Immature natural killer cell (primary cell): Measurements from ENCODE around the gene CLSTN2. TPM values are rescaled to one million over a fixed set of nuclear protein-coding genes. Genes with fewer than 3 reads are reported as not detected.

Source experiments
- DNase-seq, 3 donors: peaks; one replicate each; pipeline ENCODE4 v3.0.0; 2022; ENCODE audit warnings: mixed read lengths in 1 of 3
- H3K27ac Mint-ChIP-seq, 6 donors: one replicate each; pipeline ENCODE4 v1.8.0; 2020; ENCODE audit warnings: mixed read lengths in 6 of 6, mild to moderate bottlenecking in 5 of 6, inconsistent platforms in 4 of 6, moderate library complexity in 3 of 6
- H3K27me3 Mint-ChIP-seq, 3 donors: one replicate each; pipeline ENCODE4 v1.8.0; 2020 to 2021; ENCODE audit warnings: low read depth in 3 of 3, mild to moderate bottlenecking in 3 of 3, mixed read lengths in 3 of 3, moderate library complexity in 3 of 3, inconsistent platforms in 1 of 3
- H3K36me3 Mint-ChIP-seq, 3 donors: one replicate each; pipeline ENCODE4 v1.8.0; 2020; ENCODE audit warnings: mixed read lengths in 3 of 3, inconsistent platforms in 2 of 3, mild to moderate bottlenecking in 2 of 3
- H3K4me1 Mint-ChIP-seq, 2 donors: one replicate each; pipeline ENCODE4 v1.8.0; 2020; ENCODE audit warnings: inconsistent platforms in 2 of 2, mild to moderate bottlenecking in 2 of 2, mixed read lengths in 2 of 2, moderate library complexity in 1 of 2
- H3K4me3 Mint-ChIP-seq, 5 donors: one replicate each; pipeline ENCODE4 v1.8.0; 2020; ENCODE audit warnings: mild to moderate bottlenecking in 5 of 5, mixed read lengths in 5 of 5, inconsistent platforms in 3 of 5, moderate library complexity in 3 of 5
- H3K9me3 Mint-ChIP-seq, 6 donors: one replicate each; pipeline ENCODE4 v1.8.0; 2020; ENCODE audit warnings: mild to moderate bottlenecking in 6 of 6, mixed read lengths in 6 of 6, inconsistent platforms in 4 of 6, moderate library complexity in 3 of 6
- polyA plus RNA-seq, 3 donors: library from polyadenylated mRNA; unstranded; fragments of 300-500 nt; fragmentation: Illumina TruSeq; gene quantifications; one replicate each; pipeline ENCODE4 v1.2.3, GENCODE V29; 2021

Gene CLSTN2
- polyA plus RNA-seq, 3 donors from 2014 or later: not detected

DNA sequence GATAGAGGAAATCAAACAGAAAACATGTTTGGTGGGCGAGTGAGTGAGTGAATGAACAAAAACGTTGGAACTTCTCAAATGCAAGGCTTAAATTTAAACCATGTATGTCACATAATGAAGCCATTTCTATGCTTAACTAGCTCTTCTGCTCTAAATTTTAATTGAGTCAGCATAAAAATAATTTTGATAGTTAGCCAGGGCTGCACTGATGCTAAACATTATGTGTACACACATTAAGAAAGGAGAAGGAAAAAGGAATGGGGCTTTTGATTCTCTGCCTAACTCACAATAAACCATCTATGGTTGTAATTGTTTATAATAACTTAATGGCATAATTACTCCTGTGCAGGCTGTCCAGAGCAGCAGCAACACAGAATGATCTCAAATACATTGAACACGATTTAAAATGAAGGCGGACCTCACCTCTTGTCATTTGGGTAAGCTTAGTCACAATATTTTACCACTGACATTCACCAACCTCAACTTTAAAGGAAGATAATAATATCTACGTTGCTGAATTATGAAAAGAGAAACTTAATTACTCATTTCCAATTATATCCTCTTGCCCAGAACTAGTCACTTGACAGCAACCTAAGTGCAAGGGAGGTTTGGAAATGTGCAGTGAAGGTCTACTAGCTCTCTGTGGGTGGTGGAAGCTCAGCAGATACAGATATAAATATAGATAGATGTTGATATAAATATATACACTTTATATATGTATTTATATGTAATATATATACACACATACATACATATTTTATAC lies 424.4 kb downstream of the CLSTN2 start:
- H3K4me3 Mint-ChIP-seq: no peak overlapping the region
- H3K27me3 Mint-ChIP-seq: peaks cover 2 to 7% (median 3%) of the 10 kb centered on the region in 3 donors

DNA sequence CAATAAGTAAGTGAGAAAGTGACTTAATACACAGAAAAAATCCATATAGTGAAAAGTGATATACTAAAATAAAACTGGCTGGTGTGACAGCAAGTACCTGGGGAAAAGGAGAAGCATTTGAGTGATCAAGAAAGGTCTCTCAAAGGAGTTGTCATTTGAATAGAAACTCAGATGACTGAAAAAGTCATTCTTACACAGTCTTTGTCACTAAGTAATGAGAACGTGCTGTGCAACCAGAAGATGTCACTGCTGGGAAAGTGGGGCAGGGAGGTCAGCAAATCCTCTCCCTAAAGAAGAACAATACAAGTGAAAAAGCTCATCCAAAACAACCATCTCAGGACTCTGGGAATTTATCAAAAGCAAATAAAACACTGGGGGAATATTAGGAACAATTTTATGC lies 425.3 kb downstream of the CLSTN2 start:
- Mint-ChIP-seq H3K36me3 (no peaks in the 10 kb centered on the region), H3K9me3 (no peaks in the 10 kb centered on the region), H3K27me3 (peaks cover 2 to 3% (median 3%) of the 10 kb centered on the region in 3 donors), H3K4me3 (no peak overlapping the region), H3K27ac (no peak overlapping the region), H3K4me1 (peaks cover 0 to 8% of the 10 kb centered on the region in 2 donors)
- DNase-seq: no peak

More for the DNA sequence above, 424.4 kb downstream of the CLSTN2 start:
- peaks cover 0 to 1% (median 0%) of the 10 kb centered on the region in 6 donors for H3K9me3 Mint-ChIP-seq
- H3K4me1 Mint-ChIP-seq: peaks cover 0 to 8% of the 10 kb centered on the region in 2 donors
- no peak overlapping the region for H3K27ac Mint-ChIP-seq
- H3K36me3 Mint-ChIP-seq: no peaks in the 10 kb centered on the region
- no peak for DNase-seq

DNA sequence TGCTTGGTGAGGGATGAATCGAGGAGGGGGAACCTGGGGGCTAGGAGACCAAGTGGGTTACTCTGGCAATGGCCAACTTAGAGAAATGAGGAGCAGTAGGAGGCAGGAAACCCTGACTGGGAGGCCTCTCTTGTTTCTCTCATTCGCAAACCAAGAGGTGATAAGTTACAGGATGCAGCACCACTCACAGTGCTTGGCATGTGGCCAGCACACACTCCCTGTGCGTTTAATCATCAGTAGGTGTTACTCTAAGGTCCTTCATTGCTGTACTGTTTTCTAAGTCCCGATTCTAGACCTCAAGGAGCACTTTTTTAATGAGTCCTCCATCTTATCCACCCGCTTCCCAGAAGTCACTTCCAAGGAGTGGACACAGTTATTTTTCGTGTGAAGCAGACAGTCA lies 428.8 kb downstream of the CLSTN2 start:
- DNase-seq: peak in 1 of 3 donors; percentile 25
- Mint-ChIP-seq H3K4me1 (peaks cover 0 to 8% of the 10 kb centered on the region in 2 donors), H3K27me3 (peaks cover 2 to 3% (median 2%) of the 10 kb centered on the region in 3 donors), H3K36me3 (no peaks in the 10 kb centered on the region), H3K9me3 (no peaks in the 10 kb centered on the region), H3K4me3 (no peak overlapping the region), H3K27ac (no peak overlapping the region)

DNA sequence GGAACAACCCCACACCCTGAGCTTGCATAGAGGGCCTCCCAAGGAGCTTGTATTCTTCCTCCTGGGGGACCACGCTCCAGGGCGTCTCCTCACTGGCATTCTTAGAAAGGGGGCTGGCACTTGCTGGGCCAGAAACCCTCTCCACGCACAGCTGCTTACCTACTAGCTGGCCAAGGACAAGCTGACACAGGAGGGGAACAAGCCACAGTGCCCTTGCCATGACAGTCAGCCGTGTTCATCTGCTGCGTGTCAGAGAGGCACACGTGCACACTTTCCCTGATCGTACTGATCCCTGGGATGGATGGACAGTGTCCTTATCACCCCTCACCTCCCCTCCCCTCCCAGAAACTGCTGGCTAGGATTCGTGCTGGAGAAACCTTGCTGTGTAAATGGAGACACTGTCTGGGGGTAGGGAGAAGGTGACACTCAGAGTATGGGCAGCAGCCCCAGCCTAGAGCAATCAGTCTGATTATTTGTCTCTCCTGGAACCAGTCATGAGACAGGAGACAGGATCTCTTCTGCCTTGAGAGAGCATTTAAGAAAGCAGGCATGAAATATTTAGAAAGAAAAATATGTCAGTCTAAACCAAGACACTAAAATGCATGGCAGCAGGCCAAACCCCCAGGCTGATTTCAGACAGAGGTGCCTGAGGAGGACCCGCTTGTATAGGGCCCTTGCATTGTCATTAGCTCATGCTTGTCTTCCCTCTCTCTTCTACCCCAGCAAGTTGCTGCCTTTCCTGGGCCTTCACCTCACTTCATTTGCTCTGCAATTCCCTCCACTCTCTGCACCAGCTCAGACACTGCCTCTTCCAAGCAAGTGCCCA lies 431.1 kb downstream of the CLSTN2 start:
- no peak for DNase-seq
- H3K4me3 Mint-ChIP-seq: no peak overlapping the region
- H3K9me3 Mint-ChIP-seq: no peaks in the 10 kb centered on the region
- H3K36me3 Mint-ChIP-seq: no peaks in the 10 kb centered on the region
- H3K27ac Mint-ChIP-seq: no peak overlapping the region
- peaks cover 0 to 3% (median 3%) of the 10 kb centered on the region in 3 donors for H3K27me3 Mint-ChIP-seq
- H3K4me1 Mint-ChIP-seq: peaks cover 0 to 8% of the 10 kb centered on the region in 2 donors

DNA sequence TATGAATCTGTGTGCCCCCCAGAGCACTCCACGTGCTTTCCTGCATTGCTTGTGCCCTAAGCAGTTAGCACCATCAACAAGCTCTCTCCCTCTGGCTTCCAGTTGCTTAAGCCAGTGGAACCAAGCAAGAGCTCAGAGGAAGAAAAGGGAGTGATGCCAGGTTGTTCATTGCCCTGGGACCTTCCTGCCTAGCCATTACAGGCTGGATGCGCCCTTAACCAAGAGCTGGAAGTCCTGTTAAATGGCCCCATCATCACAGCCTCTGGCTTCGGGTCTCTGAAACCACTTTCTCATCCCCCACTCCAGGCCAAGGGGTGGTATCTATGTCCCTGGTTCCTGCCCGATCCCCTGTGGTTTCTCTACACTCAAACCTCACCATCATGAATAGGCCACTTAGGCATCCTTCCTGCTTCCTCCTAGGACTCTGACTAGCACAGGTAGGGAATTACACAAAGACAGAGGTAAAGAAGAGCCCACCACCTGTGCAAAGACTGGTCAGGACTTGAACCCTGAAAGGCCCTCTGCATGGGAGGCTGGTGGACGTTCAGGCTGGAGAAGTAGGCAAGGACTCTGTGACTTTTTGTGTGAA lies 433.3 kb downstream of the CLSTN2 start:
- Mint-ChIP-seq H3K9me3 (no peaks in the 10 kb centered on the region), H3K36me3 (no peaks in the 10 kb centered on the region), H3K4me3 (no peak overlapping the region), H3K4me1 (peaks cover 0 to 8% of the 10 kb centered on the region in 2 donors), H3K27me3 (peaks cover 2 to 6% (median 3%) of the 10 kb centered on the region in 3 donors), H3K27ac (no peak overlapping the region)
- no peak for DNase-seq

DNA sequence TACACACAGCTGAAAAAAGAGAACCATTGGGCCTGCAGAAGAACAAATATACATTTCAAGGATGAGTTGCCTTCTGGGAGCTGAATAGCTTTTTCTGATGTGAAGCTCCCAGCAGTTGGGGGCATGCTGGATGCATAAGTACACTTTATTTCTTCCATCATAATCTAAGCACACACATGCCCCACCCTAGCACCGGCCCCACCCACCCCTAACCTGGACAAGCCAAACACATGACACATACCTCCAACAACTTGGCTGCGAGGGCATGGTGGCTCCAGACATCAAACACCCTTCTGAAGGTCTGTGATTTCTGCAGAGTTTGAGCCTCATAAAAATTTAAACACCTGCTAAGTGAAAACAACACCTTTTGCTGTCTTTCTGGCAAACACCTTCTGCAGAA lies 435.7 kb downstream of the CLSTN2 start:
- H3K4me1 Mint-ChIP-seq: no peaks in the 10 kb centered on the region
- H3K27ac Mint-ChIP-seq: no peak overlapping the region
- no peaks in the 10 kb centered on the region for H3K9me3 Mint-ChIP-seq
- H3K4me3 Mint-ChIP-seq: no peak overlapping the region
- H3K36me3 Mint-ChIP-seq: no peaks in the 10 kb centered on the region
- H3K27me3 Mint-ChIP-seq: peaks cover 2 to 8% (median 3%) of the 10 kb centered on the region in 3 donors
- DNase-seq: no peak

DNA sequence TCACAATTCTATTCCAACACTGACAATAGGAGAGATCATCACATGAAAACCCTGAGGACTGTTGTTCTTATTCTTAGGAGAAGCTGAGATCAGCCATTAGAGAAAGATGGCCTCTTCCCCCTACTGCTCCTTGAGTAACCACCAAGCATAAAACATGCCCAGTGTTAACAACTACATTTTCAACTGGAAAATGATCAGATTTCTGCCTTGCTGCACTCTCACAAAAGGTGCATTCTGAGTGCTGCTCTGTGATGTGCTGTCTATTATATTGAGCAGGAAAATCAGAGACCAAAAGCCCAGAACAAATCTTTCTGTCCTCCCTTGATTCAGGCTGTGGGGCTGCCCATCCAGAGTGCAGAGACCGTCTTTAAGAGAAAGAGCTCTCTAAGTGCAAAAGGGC lies 438.2 kb downstream of the CLSTN2 start:
- DNase-seq: no peak
- no peak overlapping the region for H3K4me3 Mint-ChIP-seq
- no peaks in the 10 kb centered on the region for H3K9me3 Mint-ChIP-seq

DNA sequence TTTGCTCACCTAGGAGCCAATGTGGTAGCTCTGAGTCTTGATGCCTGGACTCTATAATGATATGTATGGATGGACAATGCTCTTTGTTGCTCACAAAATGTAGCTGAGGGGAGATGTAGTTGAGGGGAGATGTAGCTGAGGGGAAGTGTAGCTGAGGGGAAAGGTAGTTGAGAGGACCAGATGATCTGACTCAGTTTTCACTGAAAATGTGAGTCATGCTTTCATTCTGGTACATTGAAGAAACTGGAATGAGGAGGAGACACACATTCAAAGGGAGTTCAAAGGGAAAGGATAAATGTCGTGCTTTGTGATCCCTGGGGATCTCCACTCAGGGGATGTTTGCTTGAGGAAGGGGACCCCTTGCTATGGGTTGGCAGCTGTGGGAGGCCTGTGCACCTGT lies 440.0 kb downstream of the CLSTN2 start:
- DNase-seq: no peak
- Mint-ChIP-seq H3K4me1 (no peaks in the 10 kb centered on the region), H3K27me3 (peaks cover 2 to 8% (median 5%) of the 10 kb centered on the region in 3 donors), H3K4me3 (no peak overlapping the region), H3K36me3 (no peaks in the 10 kb centered on the region), H3K9me3 (peaks cover 0 to 3% (median 0%) of the 10 kb centered on the region in 6 donors), H3K27ac (no peak overlapping the region)

More for the DNA sequence above, 438.2 kb downstream of the CLSTN2 start:
- H3K27ac Mint-ChIP-seq: no peak overlapping the region
- H3K27me3 Mint-ChIP-seq: peaks cover 0 to 8% (median 2%) of the 10 kb centered on the region in 3 donors
- H3K4me1 Mint-ChIP-seq: no peaks in the 10 kb centered on the region
- H3K36me3 Mint-ChIP-seq: no peaks in the 10 kb centered on the region

DNA sequence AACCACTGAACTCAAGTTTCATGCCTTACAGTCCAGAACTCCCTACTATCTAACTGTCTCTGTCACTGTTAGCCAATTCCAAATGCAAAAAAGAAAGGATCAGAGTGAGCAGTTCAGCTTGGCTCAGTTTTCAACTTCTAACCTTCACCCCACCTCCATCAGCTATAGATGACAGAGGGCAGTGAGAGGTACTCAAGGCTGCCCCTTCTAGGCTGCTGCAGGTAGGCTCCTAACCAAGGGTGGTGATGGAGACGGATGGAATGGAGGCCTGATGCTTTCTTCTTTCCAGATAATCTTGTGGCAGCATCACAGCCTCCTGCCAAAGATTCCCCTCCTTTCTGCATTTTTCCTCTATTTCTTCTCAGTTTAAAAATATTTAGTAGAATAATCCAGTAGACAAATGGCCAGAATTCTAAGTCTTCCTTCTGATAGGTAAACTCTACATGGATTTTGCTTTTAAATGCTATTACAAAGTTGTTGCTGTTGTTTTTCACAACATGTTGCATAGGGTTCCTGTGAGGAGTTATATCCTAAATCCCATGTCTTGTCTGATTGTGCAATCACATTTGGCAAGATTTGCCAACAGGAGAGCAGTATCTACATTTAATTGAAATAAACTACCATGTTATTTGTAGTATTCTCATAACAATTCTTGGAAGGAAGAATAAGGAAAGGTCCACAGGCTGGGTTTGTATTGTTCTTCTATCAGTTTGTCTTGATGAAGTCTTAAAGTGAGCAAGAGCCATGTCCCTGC lies 441.3 kb downstream of the CLSTN2 start:
- Mint-ChIP-seq H3K36me3 (no peaks in the 10 kb centered on the region), H3K27ac (no peak overlapping the region), H3K4me1 (no peaks in the 10 kb centered on the region), H3K27me3 (peaks cover 3 to 5% (median 5%) of the 10 kb centered on the region in 3 donors), H3K9me3 (peaks cover 0 to 3% (median 0%) of the 10 kb centered on the region in 6 donors), H3K4me3 (no peak overlapping the region)
- no peak for DNase-seq

DNA sequence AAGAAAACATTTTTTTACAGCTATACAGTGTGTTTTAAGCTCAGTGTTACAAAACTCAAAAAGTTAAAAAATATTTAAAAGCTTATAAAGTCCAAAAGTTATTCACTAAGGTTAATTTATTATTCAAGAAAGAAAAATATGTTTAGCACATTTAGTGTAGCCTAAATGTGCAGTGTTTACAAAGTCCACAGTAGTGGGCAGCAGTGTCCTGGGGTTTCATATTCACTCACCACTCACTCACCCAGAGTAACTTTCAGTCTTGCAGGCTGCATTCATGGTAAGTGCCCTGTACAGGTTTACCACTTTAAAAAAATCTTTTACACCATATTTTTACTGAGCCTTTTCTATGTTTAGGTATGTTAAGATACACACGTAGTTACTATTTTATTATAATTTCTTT lies 442.7 kb downstream of the CLSTN2 start:
- no peaks in the 10 kb centered on the region for H3K36me3 Mint-ChIP-seq
- peaks cover 1 to 5% (median 2%) of the 10 kb centered on the region in 3 donors for H3K27me3 Mint-ChIP-seq
- no peak overlapping the region for H3K4me3 Mint-ChIP-seq
- no peak for DNase-seq
- H3K27ac Mint-ChIP-seq: no peak overlapping the region
- no peaks in the 10 kb centered on the region for H3K4me1 Mint-ChIP-seq
- peaks cover 0 to 3% (median 0%) of the 10 kb centered on the region in 6 donors for H3K9me3 Mint-ChIP-seq

DNA sequence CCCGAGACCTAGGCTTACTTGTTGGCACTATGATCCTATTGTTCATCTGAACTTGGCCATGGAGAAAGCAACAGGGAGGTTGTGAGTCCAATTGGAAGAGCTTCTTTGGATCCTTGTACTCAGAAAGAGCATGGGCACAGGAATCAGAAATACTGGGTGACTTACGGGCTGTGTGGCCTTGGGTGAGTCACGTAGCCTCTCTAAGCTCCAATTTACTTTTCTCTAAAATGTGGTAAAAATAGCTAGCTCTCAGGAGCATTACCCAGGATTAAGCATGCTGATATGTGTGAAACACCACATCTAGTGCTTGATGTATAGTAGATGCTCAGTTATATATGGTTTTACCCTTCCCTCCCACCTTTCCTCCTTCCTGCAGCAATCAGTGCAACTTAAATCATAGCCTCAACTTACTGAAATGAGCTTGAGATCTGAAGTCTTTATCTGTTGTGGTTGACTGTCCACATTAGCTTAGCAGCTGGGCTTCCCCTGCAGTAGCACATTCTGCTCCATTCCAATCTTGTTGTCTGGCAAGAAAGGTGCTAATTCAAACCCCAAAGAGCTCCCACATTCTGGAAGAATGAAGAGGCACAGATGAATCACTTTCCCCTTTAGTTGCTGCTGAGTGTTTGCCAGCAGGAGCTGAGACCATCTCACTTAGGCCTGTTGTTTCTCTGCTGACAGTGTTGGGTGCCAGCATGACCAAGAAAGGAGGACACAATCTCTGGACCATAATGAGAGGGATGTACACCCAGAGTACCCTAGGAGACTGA lies 443.8 kb downstream of the CLSTN2 start:
- H3K4me3 Mint-ChIP-seq: no peak overlapping the region

DNA sequence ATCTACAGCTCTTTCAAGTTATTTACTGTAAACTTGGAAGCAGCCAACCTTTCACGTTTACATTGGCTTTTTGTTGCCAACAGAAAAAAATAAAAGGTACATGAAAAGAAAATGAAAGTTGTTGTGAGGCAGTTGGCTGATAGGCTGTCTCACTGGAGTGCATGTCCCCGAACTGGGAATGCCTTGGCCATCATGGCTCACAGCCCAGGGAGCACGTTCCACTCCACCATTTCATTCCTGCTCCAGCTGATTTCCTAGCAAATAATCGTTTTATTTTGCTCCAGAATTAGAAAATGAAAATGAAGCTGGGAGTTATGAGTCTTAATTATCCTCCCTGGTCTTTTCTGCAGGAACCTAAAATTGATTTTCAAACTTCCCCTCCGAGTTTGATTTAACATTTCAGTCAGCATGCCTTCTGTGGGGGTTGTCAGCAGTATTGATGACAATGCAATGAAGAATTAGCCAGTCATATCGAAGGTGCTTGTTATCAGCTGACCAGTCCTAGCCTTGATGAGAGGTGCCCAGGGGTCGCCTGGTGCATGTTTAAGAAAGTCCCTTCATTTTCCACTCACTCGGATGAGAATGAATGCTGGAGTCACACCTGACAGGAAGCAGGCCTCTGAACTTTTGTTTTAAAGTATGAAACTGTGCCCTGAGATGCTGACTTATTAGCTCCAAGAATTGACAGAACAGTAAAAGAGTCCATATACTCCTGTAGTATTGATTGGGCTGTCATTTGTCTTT lies 449.2 kb downstream of the CLSTN2 start:
- H3K27me3 Mint-ChIP-seq: peaks cover 2 to 4% (median 2%) of the 10 kb centered on the region in 3 donors
- no peak for DNase-seq
- H3K27ac Mint-ChIP-seq: no peak overlapping the region
- H3K9me3 Mint-ChIP-seq: no peaks in the 10 kb centered on the region
- no peaks in the 10 kb centered on the region for H3K4me1 Mint-ChIP-seq
- H3K4me3 Mint-ChIP-seq: no peak overlapping the region
- no peaks in the 10 kb centered on the region for H3K36me3 Mint-ChIP-seq

More for the DNA sequence above, 443.8 kb downstream of the CLSTN2 start:
- no peaks in the 10 kb centered on the region for H3K4me1 Mint-ChIP-seq
- peaks cover 0 to 3% (median 0%) of the 10 kb centered on the region in 6 donors for H3K9me3 Mint-ChIP-seq
- H3K27ac Mint-ChIP-seq: no peak overlapping the region
- peaks cover 1 to 5% (median 2%) of the 10 kb centered on the region in 3 donors for H3K27me3 Mint-ChIP-seq
- no peaks in the 10 kb centered on the region for H3K36me3 Mint-ChIP-seq
- no peak for DNase-seq
